T-helper 17 cell (primary cell): ENCODE measurements around the gene KIAA0513. TPM values are rescaled to one million over a fixed set of nuclear protein-coding genes. Genes with fewer than 3 reads are reported as not detected.
A peak's percentile ranks its signal among the peaks of the same experiment; 100 is the strongest.

ENCODE experiments used
- ATAC-seq: fragments of 150-1000 bp; cut with Tn5 transposase; 2 replicates; pipeline ENCODE4 v1.10.0; 2021; ENCODE audit warnings: mild to moderate bottlenecking, moderate library complexity
- DNase-seq, 3 donors: peaks; one replicate each; pipeline versions ENCODE4 v3.0.0 to v3.0.0-alpha.2; 2020 to 2021
- H3K9me3 ChIP-seq: one replicate; pipeline ENCODE4 v1.7.0; 2013; ENCODE audit warnings: low read length, mild to moderate bottlenecking; ENCODE audit not compliant: control insufficient read depth, poor library complexity, severe bottlenecking
- H3K27ac Mint-ChIP-seq: one replicate; pipeline ENCODE4 v1.8.0; 2022; ENCODE audit warnings: mild to moderate bottlenecking, moderate library complexity, mixed read lengths
- H3K27me3 Mint-ChIP-seq: one replicate; pipeline ENCODE4 v1.8.0; 2022; ENCODE audit warnings: mixed read lengths
- H3K36me3 Mint-ChIP-seq: one replicate; pipeline ENCODE4 v1.8.0; 2022; ENCODE audit warnings: low read depth, mixed read lengths
- H3K4me1 Mint-ChIP-seq: one replicate; pipeline ENCODE4 v1.8.0; 2022; ENCODE audit warnings: mild to moderate bottlenecking, mixed read lengths
- H3K4me3 Mint-ChIP-seq: one replicate; pipeline ENCODE4 v1.8.0; 2022; ENCODE audit warnings: mild to moderate bottlenecking, moderate library complexity, mixed read lengths
- total RNA-seq, 4 donors: library from RNA in 2 of 4; stranded (reverse) in 2 of 4; gene quantifications; one replicate each; pipeline ENCODE4 v1.2.3 and lab custom pipeline; 2022 to 2026

KIAA0513 gene, protein sequence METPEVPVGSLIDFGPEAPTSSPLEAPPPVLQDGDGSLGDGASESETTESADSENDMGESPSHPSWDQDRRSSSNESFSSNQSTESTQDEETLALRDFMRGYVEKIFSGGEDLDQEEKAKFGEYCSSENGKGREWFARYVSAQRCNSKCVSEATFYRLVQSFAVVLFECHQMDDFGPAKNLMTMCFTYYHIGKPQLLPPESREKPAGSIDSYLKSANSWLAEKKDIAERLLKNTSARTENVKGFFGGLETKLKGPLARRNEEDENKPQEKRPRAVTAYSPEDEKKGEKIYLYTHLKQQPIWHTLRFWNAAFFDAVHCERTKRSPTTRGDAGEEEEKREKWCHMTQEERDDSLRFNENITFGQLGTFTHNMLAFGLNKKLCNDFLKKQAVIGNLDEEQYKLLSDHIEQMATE
- total RNA-seq (10 to 100 TPM in 1 of 2 donors, 1 to 10 TPM in 1; 8.1 to 35.0 TPM), total RNA-seq (lab: John Stamatoyannopoulos, UW) (21.1 to 67.0 reads per million in 2 donors)

GRCh38 chr16:85027349-85027957, at the start of gene KIAA0513:
Gene KIAA0513, plus strand, starts transcription at chr16:85027795. Its CDS starts 39,277 bp downstream, at chr16:85067072.
- Mint-ChIP-seq H3K4me3 (peak within 1 kb of the TSS; percentile 96), H3K27me3 (no peaks in the 10 kb centered on the region), H3K4me1 (peaks cover 24% of the 10 kb centered on the region), H3K36me3 (peaks cover 3% of the 10 kb centered on the region), H3K27ac (peak within 1 kb of the TSS; percentile 93)
- H3K9me3 ChIP-seq = no peaks in the 10 kb centered on the region
- DNase-seq (peak; percentile 97 to 99 (median 99)), ATAC-seq (peak; percentile 70)

GRCh38 chr16:84979516-84979915, 48.1 kb upstream of the KIAA0513 start:
- no peak for DNase-seq
- Mint-ChIP-seq H3K36me3 (peaks cover 9% of the 10 kb centered on the region), H3K27me3 (no peaks in the 10 kb centered on the region), H3K27ac (no peak overlapping the region), H3K4me1 (peaks cover 5% of the 10 kb centered on the region), H3K4me3 (no peak overlapping the region)
- H3K9me3 ChIP-seq = no peaks in the 10 kb centered on the region
- no peak for ATAC-seq

DNA sequence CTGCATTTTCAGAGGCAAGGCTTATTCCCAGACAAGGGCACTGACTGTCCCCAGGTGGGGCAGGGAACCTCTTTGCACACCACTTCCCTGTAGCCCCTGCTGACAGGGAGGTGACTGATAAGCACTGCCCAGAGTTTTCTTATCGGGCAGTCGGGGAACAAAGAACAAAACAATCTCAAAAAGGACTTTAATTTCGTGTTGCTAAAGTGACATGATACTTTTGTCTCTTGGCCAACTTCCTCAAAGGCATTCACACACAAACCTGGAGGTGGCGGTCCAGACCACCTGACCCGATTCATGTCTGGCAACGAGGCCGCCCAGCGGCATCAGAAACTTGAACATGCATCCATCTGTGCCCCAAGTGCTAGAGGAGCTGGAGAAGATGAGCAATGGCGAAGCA, 45.2 kb upstream of the KIAA0513 start:
- no peak for ATAC-seq
- peaks cover 15% of the 10 kb centered on the region for H3K4me1 Mint-ChIP-seq
- H3K36me3 Mint-ChIP-seq = peaks cover 2% of the 10 kb centered on the region

DNA sequence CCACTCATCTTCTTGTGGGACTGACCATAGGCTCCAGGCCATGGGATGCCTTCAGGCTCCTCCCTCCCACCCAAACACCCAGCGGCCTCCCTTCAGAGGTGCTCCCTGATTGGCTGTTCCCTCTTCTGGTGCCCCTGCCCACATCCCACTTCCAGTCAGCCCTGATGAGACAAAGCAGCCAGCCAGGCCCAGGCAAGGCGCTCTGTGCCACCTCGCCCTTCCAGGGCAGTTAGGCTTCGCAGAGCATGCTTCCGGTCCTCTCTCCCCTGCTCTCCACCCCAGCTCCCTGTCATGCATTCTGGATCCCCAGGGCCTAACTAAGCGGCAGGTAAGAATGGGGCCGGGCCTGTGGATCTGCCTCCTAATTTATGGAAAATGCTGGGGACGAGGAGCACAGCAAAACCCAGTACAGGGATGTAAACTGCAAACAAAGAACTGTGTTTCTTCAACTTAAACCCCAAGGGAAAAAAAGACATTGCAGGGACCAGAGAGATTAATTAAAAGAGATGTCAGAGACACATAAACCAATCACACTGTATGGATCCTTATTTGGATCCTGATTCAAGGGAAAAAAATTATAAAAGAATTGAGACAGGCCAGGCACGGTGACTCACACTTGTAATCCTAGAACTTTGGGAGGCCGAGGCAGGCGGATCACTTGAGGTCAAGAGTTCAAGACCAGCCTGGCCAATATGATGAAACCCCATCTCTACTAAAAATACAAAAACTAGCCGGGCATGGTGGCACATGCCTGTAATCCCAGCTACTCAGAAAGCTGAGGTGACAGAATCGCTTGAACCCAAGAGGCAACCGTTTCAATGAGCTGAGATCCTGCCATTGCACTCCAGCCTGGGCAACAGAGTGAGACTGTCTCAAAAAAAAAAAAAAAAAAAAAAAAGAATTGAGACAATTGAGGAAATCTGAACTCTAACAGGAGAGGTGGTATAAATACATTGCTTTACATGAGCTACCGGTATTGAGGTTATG, 42.2 kb upstream of the KIAA0513 start:
- Mint-ChIP-seq H3K27ac (peak overlapping the region; percentile 75), H3K27me3 (no peaks in the 10 kb centered on the region), H3K4me1 (peaks cover 16% of the 10 kb centered on the region), H3K36me3 (no peaks in the 10 kb centered on the region), H3K4me3 (no peak overlapping the region)
- no peak for DNase-seq
- no peak for ATAC-seq
- no peaks in the 10 kb centered on the region for H3K9me3 ChIP-seq

More for the DNA sequence above, 45.2 kb upstream of the KIAA0513 start:
- H3K27ac Mint-ChIP-seq = peak overlapping the region; percentile 47
- no peaks in the 10 kb centered on the region for H3K27me3 Mint-ChIP-seq
- H3K9me3 ChIP-seq = no peaks in the 10 kb centered on the region
- peak overlapping the region; percentile 59 for H3K4me3 Mint-ChIP-seq
- no peak for DNase-seq

- DNase-seq = no peak
- Mint-ChIP-seq H3K27ac (peak overlapping the region; percentile 75), H3K4me3 (no peak overlapping the region), H3K36me3 (peaks cover 2% of the 10 kb centered on the region), H3K4me1 (peaks cover 16% of the 10 kb centered on the region), H3K27me3 (no peaks in the 10 kb centered on the region)
- no peaks in the 10 kb centered on the region for H3K9me3 ChIP-seq
- ATAC-seq = peak; percentile 50
These were observed 41.5 kb upstream of the KIAA0513 start for GRCh38 chr16:84986102-84986501.

- peaks cover 5% of the 10 kb centered on the region for H3K36me3 Mint-ChIP-seq
These were observed 40.7 kb upstream of the KIAA0513 start for GRCh38 chr16:84986879-84987278.

DNA sequence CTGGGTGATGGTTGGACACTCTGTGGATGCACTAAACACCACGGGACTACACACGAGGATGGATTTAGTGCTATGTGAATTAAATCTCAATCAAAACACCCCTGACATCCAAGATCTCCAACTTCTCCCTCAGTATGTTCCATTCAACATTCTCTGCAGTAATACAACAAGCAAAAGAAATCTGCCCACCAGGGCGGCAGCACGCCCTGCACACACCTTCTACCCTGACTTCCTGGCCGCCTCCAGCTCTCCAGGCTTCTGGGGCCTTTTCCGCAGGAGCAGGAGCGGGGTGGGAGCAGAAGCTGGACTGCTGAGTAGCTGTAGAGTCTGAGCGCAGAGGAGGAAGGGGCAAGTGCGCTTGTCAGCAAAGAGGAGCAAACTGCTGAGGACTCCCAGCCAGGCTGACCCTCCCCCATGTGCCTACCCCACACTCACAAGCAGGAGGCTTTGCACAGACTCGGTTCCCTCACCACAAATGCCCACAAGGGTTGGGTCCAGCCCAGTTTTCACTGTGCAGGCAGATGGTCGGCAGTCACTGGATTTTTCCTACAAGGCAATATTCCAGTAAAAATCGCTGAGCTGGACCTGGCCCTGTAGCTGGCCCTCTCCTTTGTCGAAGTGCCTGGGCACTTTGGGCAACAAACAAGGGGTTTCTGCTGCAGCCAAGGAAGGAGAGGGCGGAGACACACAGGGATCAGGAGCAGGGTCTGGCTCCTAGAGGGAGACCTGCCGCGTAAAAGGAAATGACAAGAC, 39.1 kb upstream of the KIAA0513 start:
- Mint-ChIP-seq H3K36me3 (peaks cover 5% of the 10 kb centered on the region), H3K27me3 (no peaks in the 10 kb centered on the region), H3K4me1 (peaks cover 14% of the 10 kb centered on the region), H3K27ac (no peak overlapping the region), H3K4me3 (no peak overlapping the region)
- ATAC-seq (no peak), DNase-seq (no peak)
- H3K9me3 ChIP-seq = no peaks in the 10 kb centered on the region

More at GRCh38 chr16:84986879-84987278, 40.7 kb upstream of the KIAA0513 start:
- H3K4me3 Mint-ChIP-seq = no peak overlapping the region
- H3K4me1 Mint-ChIP-seq = peaks cover 16% of the 10 kb centered on the region
- no peak for ATAC-seq
- no peaks in the 10 kb centered on the region for H3K27me3 Mint-ChIP-seq
- H3K27ac Mint-ChIP-seq = peak overlapping the region; percentile 75
- no peak for DNase-seq
- H3K9me3 ChIP-seq = no peaks in the 10 kb centered on the region

DNA sequence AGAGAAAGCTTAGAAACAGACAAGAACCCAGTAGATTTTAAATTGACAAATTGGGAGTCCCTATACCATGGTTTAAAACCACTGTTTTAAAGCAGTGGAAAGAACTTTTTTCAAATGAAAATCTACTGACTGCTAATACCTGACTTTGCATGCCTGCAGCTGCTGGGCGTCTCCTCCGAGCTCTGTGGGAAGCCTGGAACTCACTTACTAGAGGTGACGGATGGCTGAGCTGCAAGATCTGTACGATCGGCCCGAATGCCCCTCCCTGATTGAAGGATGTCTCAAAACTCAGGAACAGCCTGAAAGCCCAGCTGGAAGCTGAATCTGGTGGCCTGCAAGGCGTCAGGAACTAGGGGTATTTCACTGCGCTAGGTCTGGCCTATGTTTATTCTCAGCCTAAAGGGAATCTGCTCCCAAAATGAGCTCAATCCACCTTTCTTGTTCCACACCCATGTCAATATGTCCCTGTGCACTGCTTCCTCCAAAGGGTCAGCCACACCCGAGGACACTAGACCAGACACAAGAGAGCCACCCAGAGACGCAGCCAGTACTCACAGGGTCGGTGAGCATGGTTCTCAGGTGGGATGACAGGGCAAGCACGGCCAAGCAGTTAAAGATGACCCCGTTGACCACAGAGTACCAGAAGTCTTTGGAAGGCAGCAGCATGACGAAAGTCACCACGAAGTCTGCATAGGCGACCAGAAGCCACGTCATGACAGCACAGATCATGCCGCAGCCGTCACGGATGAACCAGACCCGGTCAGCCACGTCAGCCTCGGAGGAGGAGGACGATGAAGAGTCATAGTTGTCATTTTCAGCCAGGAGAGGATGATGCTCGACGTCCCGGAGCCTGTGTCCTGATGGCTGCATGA, 37.6 kb upstream of the KIAA0513 start:
- ATAC-seq = no peak

GRCh38 chr16:84990782-84991181, 36.8 kb upstream of the KIAA0513 start:
- Mint-ChIP-seq H3K4me1 (peaks cover 22% of the 10 kb centered on the region), H3K36me3 (peaks cover 5% of the 10 kb centered on the region), H3K27me3 (no peaks in the 10 kb centered on the region), H3K4me3 (no peak overlapping the region), H3K27ac (no peak overlapping the region)
- H3K9me3 ChIP-seq = no peaks in the 10 kb centered on the region
- no peak for ATAC-seq
- DNase-seq = no peak

More for the DNA sequence above, 37.6 kb upstream of the KIAA0513 start:
- peaks cover 5% of the 10 kb centered on the region for H3K36me3 Mint-ChIP-seq
- H3K27me3 Mint-ChIP-seq = no peaks in the 10 kb centered on the region
- no peak for DNase-seq
- no peak overlapping the region for H3K27ac Mint-ChIP-seq
- H3K4me1 Mint-ChIP-seq = peaks cover 15% of the 10 kb centered on the region
- no peaks in the 10 kb centered on the region for H3K9me3 ChIP-seq
- no peak overlapping the region for H3K4me3 Mint-ChIP-seq

- Mint-ChIP-seq H3K4me3 (no peak overlapping the region), H3K27me3 (no peaks in the 10 kb centered on the region)
These were observed 34.9 kb upstream of the KIAA0513 start for GRCh38 chr16:84992717-84993075.

GRCh38 chr16:84993926-84994325, 33.7 kb upstream of the KIAA0513 start:
- no peaks in the 10 kb centered on the region for H3K9me3 ChIP-seq
- Mint-ChIP-seq H3K27me3 (no peaks in the 10 kb centered on the region), H3K4me1 (peaks cover 17% of the 10 kb centered on the region), H3K27ac (no peak overlapping the region), H3K36me3 (peaks cover 5% of the 10 kb centered on the region), H3K4me3 (no peak overlapping the region)
- no peak for DNase-seq
- ATAC-seq = no peak

More at GRCh38 chr16:84992717-84993075, 34.9 kb upstream of the KIAA0513 start:
- H3K27ac Mint-ChIP-seq = no peak overlapping the region
- H3K4me1 Mint-ChIP-seq = peaks cover 17% of the 10 kb centered on the region
- DNase-seq (no peak), ATAC-seq (no peak)
- peaks cover 5% of the 10 kb centered on the region for H3K36me3 Mint-ChIP-seq
- no peaks in the 10 kb centered on the region for H3K9me3 ChIP-seq
